GM18517 (cell line): ENCODE measurements around the gene GBP5.
"Not testable (repeated sequence)": the region's sequence is repeated elsewhere in the genome, so short reads cannot be mapped to it uniquely, and the experiment has no call there.

ENCODE experiments used
- ATAC-seq: cut with Tn5 transposase; IDR thresholded peaks from one replicate; pipeline ENCODE4 v1.9.1; 2021; ENCODE audit warnings: mild to moderate bottlenecking, moderate library complexity; ENCODE audit not compliant: unreplicated experiment

The GBP5 gene

GRCh38 chr1:89284078-89284763 lies 11.6 kb upstream of the GBP5 start:
- not testable (repeated sequence) for ATAC-seq

GRCh38 chr1:89280766-89281165 lies 8.1 kb upstream of the GBP5 start:
- ATAC-seq = no peak

- ATAC-seq = no peak
Observed at GRCh38 chr1:89279011-89279466, 6.4 kb upstream of the GBP5 start.

- no peak for ATAC-seq
Observed at GRCh38 chr1:89277725-89278124, 5.1 kb upstream of the GBP5 start.

GRCh38 chr1:89276690-89277089 lies 4.0 kb upstream of the GBP5 start:
- no peak for ATAC-seq

- ATAC-seq = no peak
Observed at GRCh38 chr1:89274411-89274857, 1.8 kb upstream of the GBP5 start.

- ATAC-seq = no peak
Observed at GRCh38 chr1:89273324-89273778, 691 bp upstream of the GBP5 start.

GRCh38 chr1:89271341-89272015 lies 1.2 kb downstream of the GBP5 start:
- no peak for ATAC-seq

- no peak for ATAC-seq
Observed at GRCh38 chr1:89270423-89270822, 2.2 kb downstream of the GBP5 start.

GRCh38 chr1:89269277-89269676 lies 3.4 kb downstream of the GBP5 start:
- no peak for ATAC-seq

- ATAC-seq = no peak
Observed at GRCh38 chr1:89262643-89263042, 10.0 kb downstream of the GBP5 start.

- ATAC-seq = no peak
Observed at GRCh38 chr1:89261926-89262515, 10.6 kb downstream of the GBP5 start.

GRCh38 chr1:89260566-89261255 lies 11.9 kb downstream of the GBP5 start:
- ATAC-seq = no peak

GRCh38 chr1:89260042-89260441 lies 12.6 kb downstream of the GBP5 start:
- no peak for ATAC-seq

GRCh38 chr1:89259283-89259971 lies 13.2 kb downstream of the GBP5 start:
- ATAC-seq = no peak

- no peak for ATAC-seq
Observed at GRCh38 chr1:89257041-89257440, 15.6 kb downstream of the GBP5 start.

- not testable (repeated sequence) for ATAC-seq
Observed at GRCh38 chr1:89255581-89255980, 17.1 kb downstream of the GBP5 start.

- ATAC-seq = no peak
Observed at GRCh38 chr1:89254658-89255287, 17.9 kb downstream of the GBP5 start.

GRCh38 chr1:89243046-89243445 lies 29.6 kb downstream of the GBP5 start:
- no peak for ATAC-seq
